Activated CD8-positive, alpha-beta memory T cell treated with anti-CD3 and anti-CD28 coated beads for 48 hours (primary cell): ENCODE data around the gene TBL1X.
"Not testable (repeated sequence)": the region's sequence is repeated elsewhere in the genome, so short reads cannot be mapped to it uniquely, and the experiment has no call there.

Source experiments
- DNase-seq, 3 experiments: peaks; one replicate each; pipeline ENCODE4 v3.0.0-alpha.2; 2020; ENCODE audit warnings: low read depth in 2 of 3, low spot score in 2 of 3

TBL1X gene

GRCh38 chrX:9533611-9534010 lies 68.8 kb downstream of the TBL1X start:
- no peak for DNase-seq

DNA sequence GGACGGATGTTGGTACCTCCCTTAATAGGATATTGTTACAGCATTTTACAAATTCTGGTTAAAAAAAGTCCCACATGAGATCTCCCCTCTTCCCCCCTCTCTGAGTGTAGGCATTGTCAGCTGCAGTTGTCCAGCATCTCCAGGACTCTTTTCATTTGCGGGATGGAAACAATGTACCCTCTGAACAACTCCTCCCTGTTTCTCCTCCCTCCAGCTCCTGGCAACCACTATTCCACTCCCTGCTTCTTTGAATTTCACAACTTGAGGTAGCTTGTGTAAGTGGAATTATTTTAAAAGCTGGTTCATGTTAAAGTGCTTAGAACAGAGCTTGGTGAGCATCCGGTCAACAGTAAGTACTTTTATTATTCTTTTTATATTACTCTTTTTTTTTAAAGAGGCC lies 69.8 kb downstream of the TBL1X start:
- no peak for DNase-seq

DNA sequence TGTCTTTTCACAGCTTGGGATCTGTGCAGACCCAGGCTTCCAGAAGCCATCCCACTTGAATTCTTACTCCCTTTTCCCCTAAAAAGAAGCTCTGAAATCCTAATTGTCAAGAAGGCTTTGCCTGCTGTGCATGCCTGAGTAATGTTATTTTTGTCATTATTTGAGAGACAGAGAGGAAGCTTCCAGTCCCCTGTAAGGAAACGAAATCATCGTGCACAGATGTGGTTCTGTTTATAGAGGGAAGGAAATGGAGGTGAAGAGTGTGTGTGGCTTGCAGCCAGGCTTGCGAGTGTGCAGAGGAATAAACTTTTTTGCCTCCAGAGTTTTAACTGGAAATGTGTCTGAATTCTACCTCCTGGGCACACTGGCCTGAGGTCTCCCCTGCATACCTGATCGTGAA lies 70.2 kb downstream of the TBL1X start:
- no peak for DNase-seq

DNA sequence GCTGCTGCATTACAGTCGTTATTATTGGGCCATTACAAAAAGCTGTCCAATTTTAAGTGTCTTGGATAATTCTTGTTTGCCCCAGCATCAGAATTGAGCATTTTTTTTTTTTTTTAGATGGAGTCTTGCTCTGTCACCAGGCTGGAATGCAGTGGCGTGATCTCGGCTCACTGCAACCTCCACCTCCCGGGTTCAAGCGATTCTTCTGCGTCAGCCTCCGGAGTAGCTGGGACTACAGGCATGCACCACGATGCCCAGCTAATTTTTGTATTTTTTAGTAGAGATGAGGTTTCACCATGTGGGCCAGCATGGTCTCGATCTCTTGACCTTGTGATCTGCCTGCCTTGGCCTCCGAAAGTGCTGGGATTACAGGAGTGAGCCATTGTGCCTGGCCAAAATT lies 71.3 kb downstream of the TBL1X start:
- not testable (repeated sequence) for DNase-seq

DNA sequence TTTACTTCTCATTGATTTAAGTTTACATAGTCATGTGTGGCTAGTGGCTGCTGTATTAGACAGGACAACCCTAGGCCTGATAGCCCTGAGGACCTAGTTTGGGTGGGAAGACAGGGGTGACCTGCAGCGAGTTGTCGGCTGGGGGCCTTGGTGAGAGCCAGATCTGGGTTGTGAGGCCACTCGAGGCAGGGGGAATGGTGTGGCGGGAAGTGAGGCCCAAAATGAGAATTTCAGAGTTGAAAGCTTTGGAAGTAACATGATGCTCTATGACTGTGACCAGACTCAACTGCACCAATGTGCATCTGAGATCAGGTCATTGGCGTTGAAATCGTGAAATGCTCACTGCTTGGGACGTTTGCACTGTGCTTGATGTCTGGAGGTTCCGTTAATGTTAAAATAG lies 72.9 kb downstream of the TBL1X start:
- no peak for DNase-seq

GRCh38 chrX:9538544-9539045 lies 73.7 kb downstream of the TBL1X start:
- no peak for DNase-seq

DNA sequence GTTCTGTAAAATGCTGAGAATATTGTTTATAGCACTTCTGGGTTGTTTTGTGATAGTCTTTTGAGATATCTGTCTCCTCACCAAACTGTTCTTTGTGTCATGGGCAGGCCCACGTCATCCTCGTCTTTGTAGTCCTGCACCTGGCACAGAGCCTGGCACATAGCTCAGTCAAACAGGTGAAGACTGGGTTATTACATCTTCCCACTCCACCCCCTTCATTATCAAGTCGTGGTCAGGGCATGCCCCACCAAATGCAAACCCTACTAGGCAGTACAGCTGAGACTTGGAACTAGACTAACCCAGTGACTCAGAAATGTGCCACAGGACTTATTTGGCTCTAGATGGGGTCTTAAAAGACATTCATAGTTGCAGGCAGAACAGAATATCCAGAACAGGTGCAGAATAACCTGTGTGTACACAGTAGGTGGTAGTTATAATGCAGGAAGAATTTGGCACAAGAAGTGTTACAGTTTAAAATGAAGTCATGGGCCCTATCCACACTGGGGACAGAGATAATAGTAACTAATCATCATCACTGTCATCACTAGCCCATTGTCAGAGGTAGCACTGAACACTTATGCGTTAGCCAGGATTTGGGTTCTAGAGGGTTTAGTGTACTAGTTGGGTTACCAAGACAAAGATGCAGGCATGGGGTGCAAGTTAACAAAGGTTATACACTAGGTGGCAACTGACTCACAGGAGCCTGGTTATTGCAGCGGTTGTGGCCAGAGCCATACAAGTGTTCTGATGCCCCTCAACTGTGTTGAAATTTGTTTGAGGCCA lies 74.9 kb downstream of the TBL1X start:
- DNase-seq, result no peak

- no peak for DNase-seq
These were observed 77.4 kb downstream of the TBL1X start for GRCh38 chrX:9542106-9542760.

GRCh38 chrX:9542761-9543111 lies 77.9 kb downstream of the TBL1X start:
- no peak for DNase-seq

- DNase-seq, result no peak
These were observed 90.5 kb downstream of the TBL1X start for GRCh38 chrX:9555354-9555753.

DNA sequence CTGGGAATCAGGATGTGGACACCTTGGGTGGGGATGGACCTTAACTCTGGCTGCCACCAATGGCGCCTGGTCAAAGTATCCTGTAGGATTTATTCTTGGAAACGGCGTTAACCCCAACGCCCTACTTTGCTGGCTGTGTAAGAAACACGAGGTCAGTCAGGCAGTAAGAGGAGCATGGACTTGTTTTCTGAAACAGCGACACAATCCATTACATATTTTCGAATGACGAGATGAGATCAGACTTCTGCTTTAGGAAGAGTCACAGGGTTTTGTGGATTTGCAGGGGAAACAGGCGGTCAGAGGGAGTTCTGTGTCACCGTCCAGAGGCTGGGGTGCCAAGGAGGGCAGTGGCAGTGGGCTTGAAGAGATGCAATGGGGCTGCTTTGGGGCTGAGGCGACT lies 92.2 kb downstream of the TBL1X start:
- no peak for DNase-seq

DNA sequence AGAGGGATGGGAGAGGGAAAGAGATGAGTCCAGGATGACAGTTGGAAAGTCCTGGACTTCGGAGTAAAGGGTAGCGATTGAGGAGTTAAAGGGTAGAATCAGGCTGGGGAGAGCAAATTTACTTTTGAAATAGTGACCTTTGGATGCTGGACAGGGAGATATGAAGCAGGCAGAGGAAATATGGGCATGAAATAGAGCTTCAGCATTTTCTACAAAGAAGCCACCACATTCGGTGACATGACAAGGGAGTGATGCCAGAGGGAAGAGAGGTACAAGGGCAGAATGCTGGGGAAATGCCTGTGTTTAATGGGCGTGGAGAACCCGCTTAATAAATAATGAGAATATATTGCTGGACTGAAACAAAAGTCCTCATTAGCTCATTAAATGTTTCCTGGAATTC lies 92.7 kb downstream of the TBL1X start:
- no peak for DNase-seq

GRCh38 chrX:9558615-9559014 lies 93.8 kb downstream of the TBL1X start:
- no peak for DNase-seq

DNA sequence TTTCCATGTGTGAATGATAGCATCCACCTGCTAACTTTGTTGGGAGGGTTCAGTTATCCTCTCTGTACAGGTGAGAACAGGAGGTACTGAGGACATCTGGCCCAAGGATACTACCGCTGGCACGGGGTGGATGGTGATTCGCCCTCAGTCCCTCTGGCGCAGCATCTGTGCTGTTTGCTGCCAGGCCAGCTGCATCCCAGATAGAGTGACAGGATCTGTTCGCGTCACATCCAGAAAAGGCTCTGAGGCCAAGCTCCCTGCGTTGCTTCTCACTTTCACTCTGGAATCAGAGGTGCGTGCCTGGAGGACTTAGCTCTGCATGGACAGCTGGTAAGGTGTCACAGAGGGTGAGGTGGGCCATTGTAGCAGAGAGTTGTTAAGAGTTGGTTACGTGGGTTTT lies 95.4 kb downstream of the TBL1X start:
- no peak for DNase-seq

DNA sequence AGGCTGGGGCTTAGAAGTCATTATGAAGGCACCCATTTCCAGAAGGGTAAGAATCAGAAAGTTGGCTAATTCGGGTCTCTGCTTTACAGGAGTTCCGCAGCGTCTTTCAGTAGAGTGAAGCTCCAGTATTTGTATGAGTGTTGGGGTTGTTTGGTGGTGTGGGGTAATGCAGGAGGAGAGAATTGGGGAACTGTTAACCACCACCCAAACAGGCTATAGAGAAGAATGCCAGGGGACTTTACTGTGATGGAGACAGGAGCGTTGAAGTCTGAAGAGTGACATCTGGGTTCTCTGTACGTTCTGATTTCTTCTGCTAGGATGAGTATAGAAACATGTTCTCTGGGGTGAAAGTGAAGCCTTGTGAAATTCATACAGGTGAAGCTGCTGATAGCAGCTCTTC lies 96.3 kb downstream of the TBL1X start:
- no peak for DNase-seq

DNA sequence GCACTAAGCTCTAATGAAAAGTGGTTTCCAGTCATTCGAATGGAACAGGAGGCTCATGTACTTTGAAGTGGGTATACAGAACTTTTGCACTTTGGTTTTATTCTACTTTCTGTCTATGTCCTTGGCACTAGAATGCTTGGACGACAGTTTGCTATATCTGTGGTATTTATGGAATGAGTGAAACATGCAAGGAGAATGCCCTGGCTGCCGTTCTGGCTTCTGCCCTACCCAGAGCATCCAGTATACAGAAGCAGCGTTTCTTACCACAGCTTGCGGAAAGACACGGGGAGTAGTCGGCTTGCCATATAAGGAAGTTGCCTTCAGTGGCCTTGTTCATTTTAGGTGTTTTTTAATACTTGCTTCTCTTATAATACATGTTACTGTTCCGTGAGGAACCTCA lies 98.0 kb downstream of the TBL1X start:
- no peak for DNase-seq

- no peak for DNase-seq
These were observed 101.3 kb downstream of the TBL1X start for GRCh38 chrX:9566150-9566621.

DNA sequence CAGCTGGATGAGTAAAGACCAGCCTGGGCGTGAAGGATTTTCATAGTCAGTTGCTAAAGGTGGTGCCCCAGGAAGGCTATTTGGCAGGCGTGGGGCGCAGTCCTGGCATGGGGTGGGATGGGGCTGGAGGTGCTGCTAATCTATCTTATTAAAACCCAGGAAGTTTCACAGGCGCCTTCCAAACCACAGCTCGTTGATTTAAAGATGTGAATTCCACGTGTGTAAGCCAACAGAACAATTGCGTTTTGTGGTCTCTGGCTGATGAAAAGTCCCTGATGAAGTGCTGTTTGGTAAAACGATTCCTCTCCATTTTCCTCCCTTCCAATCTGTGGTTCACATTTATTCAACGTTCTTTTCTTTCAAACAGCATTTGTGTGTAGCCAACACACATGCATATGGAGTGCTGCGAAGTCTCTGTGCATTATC lies 105.0 kb downstream of the TBL1X start:
- DNase-seq, result no peak

DNA sequence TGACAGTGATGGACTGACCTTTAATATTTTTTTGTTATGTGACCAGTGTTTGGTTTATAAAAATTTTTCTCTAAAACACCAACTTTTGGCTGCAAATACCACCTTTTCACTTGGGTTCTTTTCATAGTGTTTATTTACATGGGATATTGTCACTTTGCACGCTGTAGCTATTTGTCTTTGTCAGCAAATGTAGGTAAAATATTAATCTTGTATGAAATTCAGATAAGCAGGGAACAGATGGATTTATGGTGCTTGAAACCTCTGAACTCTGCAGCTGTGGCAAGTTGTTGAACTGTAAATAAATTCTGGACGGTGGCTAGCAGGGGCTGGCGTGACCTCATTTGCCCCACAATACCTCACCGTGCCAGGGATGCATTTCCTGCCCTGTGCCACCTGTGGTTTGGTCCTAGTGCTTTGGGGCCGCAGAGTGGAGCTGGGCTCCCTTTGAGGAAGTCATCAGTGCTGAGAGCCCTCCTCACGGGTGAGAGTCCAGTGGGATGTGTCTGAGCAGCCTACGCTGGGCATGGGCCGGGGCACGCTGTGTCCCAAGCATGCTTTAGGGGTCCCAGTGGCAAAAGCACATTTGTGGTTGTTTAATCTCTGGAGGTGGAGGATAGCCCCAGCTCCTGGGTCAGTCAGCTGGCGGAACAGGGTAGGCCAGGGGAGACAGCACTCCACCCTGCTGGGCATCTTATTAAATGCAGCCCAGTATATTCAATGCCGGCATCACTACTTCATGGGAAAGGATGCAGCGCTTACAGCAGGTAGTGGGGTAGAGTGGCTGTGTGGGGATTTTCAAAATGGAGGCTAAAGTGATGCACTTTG lies 108.6 kb downstream of the TBL1X start:
- no peak for DNase-seq

DNA sequence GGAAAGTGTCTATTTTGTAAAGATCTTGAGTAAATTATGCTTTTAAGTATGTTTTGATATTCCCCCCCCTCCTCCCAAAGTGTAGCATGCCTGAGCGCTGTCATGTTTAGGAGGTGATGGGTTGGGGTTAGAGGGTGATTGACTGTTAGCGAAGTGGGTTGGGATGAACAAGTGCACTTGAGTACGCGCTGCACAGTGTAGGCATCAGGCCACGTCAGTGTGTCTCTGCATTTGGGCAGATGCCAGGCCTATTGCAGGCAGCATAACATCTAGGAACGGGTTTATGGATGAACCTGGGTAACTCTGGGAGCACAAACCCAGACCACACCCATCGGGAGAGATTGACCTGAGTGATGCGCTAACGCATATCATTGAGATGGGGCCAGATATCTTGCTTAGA lies 111.2 kb downstream of the TBL1X start:
- DNase-seq, result no peak

DNA sequence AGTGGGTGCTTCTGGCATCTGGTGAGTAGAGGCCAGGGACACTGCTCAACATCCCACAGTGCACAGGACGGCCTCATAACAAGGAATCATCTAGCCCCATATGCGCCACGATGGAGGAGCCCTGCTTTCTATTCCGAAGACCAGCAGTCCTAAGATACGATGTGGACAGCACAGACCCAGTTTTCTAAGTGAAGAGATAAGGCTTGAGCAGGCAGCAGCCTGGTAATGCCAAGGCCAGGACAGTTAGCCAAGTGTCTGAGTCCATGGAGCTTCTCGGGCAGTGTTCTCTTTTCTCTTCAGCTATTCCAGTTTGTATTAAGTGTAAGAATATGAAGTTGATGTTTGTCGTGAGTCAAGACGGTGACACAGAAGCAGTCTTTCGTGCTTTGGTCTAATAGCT lies 112.7 kb downstream of the TBL1X start:
- DNase-seq, result no peak
